ENCODE data around the gene THSD7A. TPM values are rescaled to one million over a fixed set of nuclear protein-coding genes. Genes with fewer than 3 reads are reported as not detected.

Gene THSD7A
- total RNA-seq, 1 experiment from 2014 or later = 4.0 TPM

DNA sequence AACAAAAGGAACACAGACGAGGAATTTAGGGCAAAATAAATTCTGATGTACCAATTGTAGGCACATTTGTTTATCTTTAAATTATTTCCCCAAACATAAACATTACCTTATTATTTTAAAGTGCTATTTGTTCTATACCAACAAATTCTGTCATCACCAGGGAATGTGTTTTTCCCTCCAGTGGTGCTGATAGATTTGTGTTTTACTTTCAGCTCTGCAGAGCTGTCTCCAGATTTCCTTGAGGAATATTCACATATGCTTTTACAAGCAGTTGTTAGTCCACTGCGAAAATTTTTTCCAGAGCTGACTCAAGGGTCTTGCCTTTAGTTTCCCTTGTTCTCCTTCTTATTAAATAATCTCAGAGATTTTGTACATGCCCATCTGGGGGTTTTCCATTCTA lies 495.6 kb downstream of the THSD7A start:
- Histone ChIP-seq H3K4me3 (no peak overlapping the region), H3K79me2 (ENCODE audit: low read depth) (no peaks in the 10 kb centered on the region), H3K4me1 (replicated peaks; ENCODE audit: insufficient read depth) (no peaks in the 10 kb centered on the region), H2AFZ (no peak overlapping the region), H3K9me3 (ENCODE audit: insufficient read depth, low read depth) (no peaks in the 10 kb centered on the region), H3F3A (ENCODE audit: insufficient read depth, low read depth) (no peaks in the 10 kb centered on the region), H3K4me2 (no peak overlapping the region), H3K27ac (no peak overlapping the region), H3K9me2 (ENCODE audit: insufficient read depth) (no peaks in the 10 kb centered on the region), H4K20me1 (ENCODE audit: insufficient read depth) (no peaks in the 10 kb centered on the region), H3K27me3 (ENCODE audit: insufficient read depth, low read depth) (no peaks in the 10 kb centered on the region), H3K36me3 (ENCODE audit: low read depth) (no peaks in the 10 kb centered on the region)
- DNase-seq = no peak
- BruUV-seq (replicated peaks) = no TSS peak
- CTCF ChIA-PET = no interaction called here
- intact Hi-C loops (cut with micrococcal nuclease; ENCODE audit: unreplicated experiment) = no loop called here
- no peak for TF ChIP-seq EZH2 (IDR thresholded peaks at IDR 0.05; ENCODE audit: low read depth)
- TF ChIP-seq, protein P1, sequence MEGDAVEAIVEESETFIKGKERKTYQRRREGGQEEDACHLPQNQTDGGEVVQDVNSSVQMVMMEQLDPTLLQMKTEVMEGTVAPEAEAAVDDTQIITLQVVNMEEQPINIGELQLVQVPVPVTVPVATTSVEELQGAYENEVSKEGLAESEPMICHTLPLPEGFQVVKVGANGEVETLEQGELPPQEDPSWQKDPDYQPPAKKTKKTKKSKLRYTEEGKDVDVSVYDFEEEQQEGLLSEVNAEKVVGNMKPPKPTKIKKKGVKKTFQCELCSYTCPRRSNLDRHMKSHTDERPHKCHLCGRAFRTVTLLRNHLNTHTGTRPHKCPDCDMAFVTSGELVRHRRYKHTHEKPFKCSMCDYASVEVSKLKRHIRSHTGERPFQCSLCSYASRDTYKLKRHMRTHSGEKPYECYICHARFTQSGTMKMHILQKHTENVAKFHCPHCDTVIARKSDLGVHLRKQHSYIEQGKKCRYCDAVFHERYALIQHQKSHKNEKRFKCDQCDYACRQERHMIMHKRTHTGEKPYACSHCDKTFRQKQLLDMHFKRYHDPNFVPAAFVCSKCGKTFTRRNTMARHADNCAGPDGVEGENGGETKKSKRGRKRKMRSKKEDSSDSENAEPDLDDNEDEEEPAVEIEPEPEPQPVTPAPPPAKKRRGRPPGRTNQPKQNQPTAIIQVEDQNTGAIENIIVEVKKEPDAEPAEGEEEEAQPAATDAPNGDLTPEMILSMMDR (conservative IDR thresholded peaks at IDR 0.05) = no peak
- POLR2A ChIA-PET (ENCODE audit: unreplicated experiment) = no interaction called here

DNA sequence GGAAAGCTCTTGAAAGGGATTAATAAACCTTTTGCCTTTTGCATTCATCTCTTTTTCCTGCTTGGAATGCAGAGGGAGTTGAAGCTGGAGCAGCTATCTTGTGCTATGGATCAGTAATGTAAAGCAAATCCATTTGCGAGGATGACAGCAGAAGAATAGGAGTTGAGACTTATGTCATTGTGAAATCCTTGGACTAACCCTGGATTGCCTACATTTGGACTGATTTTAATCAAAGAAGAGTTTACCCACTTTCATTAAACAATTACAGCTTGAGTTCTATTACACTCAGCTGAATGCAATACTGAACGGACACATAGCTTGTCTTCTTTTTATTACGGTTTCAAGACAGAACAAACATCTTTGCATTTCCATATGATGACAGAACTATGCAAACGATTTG lies 496.1 kb downstream of the THSD7A start:
- intact Hi-C loops (cut with micrococcal nuclease; ENCODE audit: unreplicated experiment) = no loop called here
- Histone ChIP-seq H3K27me3 (ENCODE audit: insufficient read depth, low read depth) (no peaks in the 10 kb centered on the region), H2AFZ (no peak overlapping the region), H3K4me3 (no peak overlapping the region), H3K4me1 (replicated peaks; ENCODE audit: insufficient read depth) (no peaks in the 10 kb centered on the region), H3K36me3 (ENCODE audit: low read depth) (no peaks in the 10 kb centered on the region), H3K9me3 (ENCODE audit: insufficient read depth, low read depth) (no peaks in the 10 kb centered on the region), H3K79me2 (ENCODE audit: low read depth) (no peaks in the 10 kb centered on the region), H3K4me2 (no peak overlapping the region), H4K20me1 (ENCODE audit: insufficient read depth) (no peaks in the 10 kb centered on the region), H3F3A (ENCODE audit: insufficient read depth, low read depth) (no peaks in the 10 kb centered on the region), H3K27ac (no peak overlapping the region), H3K9me2 (ENCODE audit: insufficient read depth) (no peaks in the 10 kb centered on the region)
- DNase-seq = no peak
- ChIA-PET CTCF (no interaction called here), POLR2A (ENCODE audit: unreplicated experiment) (no interaction called here)
- TF ChIP-seq, protein P1 (conservative IDR thresholded peaks at IDR 0.05) = no peak
- no peak for TF ChIP-seq EZH2 (IDR thresholded peaks at IDR 0.05; ENCODE audit: low read depth)
- no TSS peak for BruUV-seq (replicated peaks)

DNA sequence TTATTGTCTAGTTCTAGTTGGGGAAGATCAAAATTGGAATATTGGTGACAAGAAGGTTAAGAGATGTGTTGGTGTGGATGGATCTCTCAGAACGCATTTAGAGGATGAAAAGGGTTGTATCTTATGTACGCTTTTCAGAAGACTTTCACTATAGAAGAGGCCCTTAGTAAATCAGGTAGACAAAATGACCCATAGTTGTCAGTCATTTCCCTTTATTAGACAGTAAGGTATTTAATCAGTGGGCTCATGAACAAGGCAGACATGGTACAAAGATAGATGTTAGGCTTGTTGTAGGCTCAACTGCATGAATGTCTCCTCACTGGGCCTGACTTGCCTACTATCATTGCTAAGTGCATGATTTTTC lies 499.2 kb downstream of the THSD7A start:
- no peak for DNase-seq
- Histone ChIP-seq H3K36me3 (ENCODE audit: low read depth) (no peaks in the 10 kb centered on the region), H3K27me3 (ENCODE audit: insufficient read depth, low read depth) (no peaks in the 10 kb centered on the region), H3F3A (ENCODE audit: insufficient read depth, low read depth) (no peaks in the 10 kb centered on the region), H3K9me3 (ENCODE audit: insufficient read depth, low read depth) (no peaks in the 10 kb centered on the region), H3K27ac (no peak overlapping the region), H3K4me3 (no peak overlapping the region), H2AFZ (no peak overlapping the region), H4K20me1 (ENCODE audit: insufficient read depth) (no peaks in the 10 kb centered on the region), H3K79me2 (ENCODE audit: low read depth) (no peaks in the 10 kb centered on the region), H3K9me2 (ENCODE audit: insufficient read depth) (no peaks in the 10 kb centered on the region), H3K4me2 (no peak overlapping the region), H3K4me1 (replicated peaks; ENCODE audit: insufficient read depth) (no peaks in the 10 kb centered on the region)
- no TSS peak for BruUV-seq (replicated peaks)
- POLR2A ChIA-PET (ENCODE audit: unreplicated experiment) = no interaction called here
- no peak for TF ChIP-seq EZH2 (IDR thresholded peaks at IDR 0.05; ENCODE audit: low read depth)
- TF ChIP-seq, protein P1 (conservative IDR thresholded peaks at IDR 0.05) = no peak
- intact Hi-C loops (cut with micrococcal nuclease; ENCODE audit: unreplicated experiment) = no loop called here
- CTCF ChIA-PET = no interaction called here
